K562 (cell line): ENCODE measurements around the gene EEF2K. TPM values are rescaled to one million over a fixed set of nuclear protein-coding genes. Genes with fewer than 3 reads are reported as not detected.

Experiments
- AFF1 ChIP-seq, 2 experiments: fragments of 450-650 bp; IDR thresholded peaks; 2 replicates each; pipeline ENCODE4 v1.6.1; 2018; ENCODE audit warnings: mild to moderate bottlenecking in 2 of 2, low read depth in 1 of 2; ENCODE audit not compliant: partially characterized antibody in 2 of 2
- DEAF1 ChIP-seq: fragments of 450-650 bp; formaldehyde crosslinking; IDR thresholded peaks from 2 replicates; pipeline ENCODE4 v1.4.0; 2020; ENCODE audit warnings: mild to moderate bottlenecking, moderate library complexity
- HDAC3 ChIP-seq: fragments of 450-650 bp; IDR thresholded peaks from 2 replicates; pipeline ENCODE4 v1.6.1; 2018; ENCODE audit warnings: borderline replicate concordance, mild to moderate bottlenecking, moderate library complexity; ENCODE audit not compliant: partially characterized antibody
- KLF16 ChIP-seq: IDR thresholded peaks from 2 replicates; pipeline ENCODE4 v1.6.1; 2016; ENCODE audit warnings: antibody characterized with exemption
- RAD21 ChIP-seq, 2 experiments: fragments of 250-450 bp in 1 of 2; fragments of 450-650 bp in 1 of 2; sonication (Bioruptor Pico) in 1 of 2; formaldehyde crosslinking in 1 of 2; IDR thresholded peaks in 1 of 2; conservative IDR thresholded peaks in 1 of 2; 2 replicates each; pipeline versions ENCODE4 v1.4.0 to v1.8.0; 2020 to 2022; ENCODE audit warnings: mild to moderate bottlenecking in 2 of 2, moderate library complexity in 1 of 2
- TEAD1 ChIP-seq, 2 experiments: fragments of 450-650 bp in 1 of 2; sonication (generic) in 1 of 2; formaldehyde crosslinking; IDR thresholded peaks; 2 replicates each; pipeline versions ENCODE4 v1.4.0 to v1.8.0; 2020 to 2022; ENCODE audit warnings: mild to moderate bottlenecking in 2 of 2, missing genetic modification reagents in 1 of 2
- ZNF511 ChIP-seq: sonication (generic); formaldehyde crosslinking; IDR thresholded peaks from 2 replicates; pipeline ENCODE4 v1.8.0; 2022; ENCODE audit warnings: mild to moderate bottlenecking, missing genetic modification reagents
- ZNF583 ChIP-seq: fragments of 250-450 bp; sonication (Bioruptor Pico); IDR thresholded peaks from 2 replicates; pipeline ENCODE4 v1.4.0; 2020
- polyA plus RNA-seq, 8 experiments: library from polyadenylated mRNA; depleted of rRNA in 4 of 8; stranded (reverse) in 5 of 8; unstranded in 3 of 8; fragments of >200 nt; fragmentation: Nextera tagmentation in 2 of 8; fragmentation: Illumina TruSeq in 1 of 8; extraction: Ambion mirVana in 2 of 8; extraction: Trizol in 1 of 8; gene quantifications; 2 replicates each; pipeline versions ENCODE4 v1.2.1 to v1.2.3, GENCODE V29; 2011 to 2014; ENCODE audit warnings: inconsistent platforms in 1 of 8, missing spikeins in 1 of 8
- total RNA-seq, 7 experiments: library from RNA; depleted of rRNA in 6 of 7; stranded (reverse); fragments of >200 nt in 6 of 7; fragmentation: Illumina TruSeq in 2 of 7; extraction: Trizol in 2 of 7; gene quantifications; 2 replicates each; pipeline versions ENCODE4 v1.2.1 to v1.2.3, GENCODE V29; 2011 to 2021; ENCODE audit warnings: low replicate concordance in 1 of 7
- TF ChIP-seq, protein P1 (sequence below): fragments of 250-450 bp; sonication (Bioruptor Pico); IDR thresholded peaks from 2 replicates; pipeline ENCODE4 v1.5.0; 2021; ENCODE audit warnings: mild to moderate bottlenecking, borderline replicate concordance
- TF ChIP-seq, protein P2 (sequence below): fragments of 250-450 bp; sonication (Bioruptor Pico); IDR thresholded peaks from 2 replicates; pipeline ENCODE4 v1.4.0; 2020

EEF2K gene
- total and polyA plus RNA-seq, 9 of the 15 experiments (the other 6 are each of a cell fraction or from before 2014, with no cell fraction given) = 3.0 to 35.2 (median 12.2) TPM

- TF ChIP-seq ZNF583 (CRISPR knock-in tag) = no peak
- TF ChIP-seq ZNF511 (CRISPR knock-in tag) = peak; percentile 20; the same call in 1 of the 2 replicates
- TF ChIP-seq DEAF1 (CRISPR knock-in tag) = peak; percentile 89
- TF ChIP-seq AFF1 (IDR thresholded peaks at IDR 0.05; ENCODE audit: low read depth in 1 of 2, partially characterized antibody in 2 of 2) = peak in 1 of 2 experiments; percentile 57
- 0 out of 2 replicates have a peak, but pooled peaks have one; percentile 14 for TF ChIP-seq KLF16
- TF ChIP-seq TEAD1 (CRISPR knock-in tag; IDR thresholded peaks at IDR 0.05) = 0 out of 4 replicates have a peak, but pooled peaks of 1 of the 2 experiments have one; percentile 53
- TF ChIP-seq HDAC3 = peak; percentile 30
- TF ChIP-seq RAD21 (CRISPR knock-in tag; conservative IDR thresholded peaks at IDR 0.05 in 1 of 2, IDR thresholded peaks at IDR 0.05 in 1 of 2) = peak; percentile 88
- TF ChIP-seq, protein P1, sequence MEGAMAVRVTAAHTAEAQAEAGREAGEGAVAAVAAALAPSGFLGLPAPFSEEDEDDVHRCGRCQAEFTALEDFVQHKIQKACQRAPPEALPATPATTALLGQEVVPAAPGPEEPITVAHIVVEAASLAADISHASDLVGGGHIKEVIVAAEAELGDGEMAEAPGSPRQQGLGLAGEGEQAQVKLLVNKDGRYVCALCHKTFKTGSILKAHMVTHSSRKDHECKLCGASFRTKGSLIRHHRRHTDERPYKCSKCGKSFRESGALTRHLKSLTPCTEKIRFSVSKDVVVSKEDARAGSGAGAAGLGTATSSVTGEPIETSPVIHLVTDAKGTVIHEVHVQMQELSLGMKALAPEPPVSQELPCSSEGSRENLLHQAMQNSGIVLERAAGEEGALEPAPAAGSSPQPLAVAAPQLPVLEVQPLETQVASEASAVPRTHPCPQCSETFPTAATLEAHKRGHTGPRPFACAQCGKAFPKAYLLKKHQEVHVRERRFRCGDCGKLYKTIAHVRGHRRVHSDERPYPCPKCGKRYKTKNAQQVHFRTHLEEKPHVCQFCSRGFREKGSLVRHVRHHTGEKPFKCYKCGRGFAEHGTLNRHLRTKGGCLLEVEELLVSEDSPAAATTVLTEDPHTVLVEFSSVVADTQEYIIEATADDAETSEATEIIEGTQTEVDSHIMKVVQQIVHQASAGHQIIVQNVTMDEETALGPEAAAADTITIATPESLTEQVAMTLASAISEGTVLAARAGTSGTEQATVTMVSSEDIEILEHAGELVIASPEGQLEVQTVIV (CRISPR knock-in tag) = no peak
- TF ChIP-seq, protein P2, sequence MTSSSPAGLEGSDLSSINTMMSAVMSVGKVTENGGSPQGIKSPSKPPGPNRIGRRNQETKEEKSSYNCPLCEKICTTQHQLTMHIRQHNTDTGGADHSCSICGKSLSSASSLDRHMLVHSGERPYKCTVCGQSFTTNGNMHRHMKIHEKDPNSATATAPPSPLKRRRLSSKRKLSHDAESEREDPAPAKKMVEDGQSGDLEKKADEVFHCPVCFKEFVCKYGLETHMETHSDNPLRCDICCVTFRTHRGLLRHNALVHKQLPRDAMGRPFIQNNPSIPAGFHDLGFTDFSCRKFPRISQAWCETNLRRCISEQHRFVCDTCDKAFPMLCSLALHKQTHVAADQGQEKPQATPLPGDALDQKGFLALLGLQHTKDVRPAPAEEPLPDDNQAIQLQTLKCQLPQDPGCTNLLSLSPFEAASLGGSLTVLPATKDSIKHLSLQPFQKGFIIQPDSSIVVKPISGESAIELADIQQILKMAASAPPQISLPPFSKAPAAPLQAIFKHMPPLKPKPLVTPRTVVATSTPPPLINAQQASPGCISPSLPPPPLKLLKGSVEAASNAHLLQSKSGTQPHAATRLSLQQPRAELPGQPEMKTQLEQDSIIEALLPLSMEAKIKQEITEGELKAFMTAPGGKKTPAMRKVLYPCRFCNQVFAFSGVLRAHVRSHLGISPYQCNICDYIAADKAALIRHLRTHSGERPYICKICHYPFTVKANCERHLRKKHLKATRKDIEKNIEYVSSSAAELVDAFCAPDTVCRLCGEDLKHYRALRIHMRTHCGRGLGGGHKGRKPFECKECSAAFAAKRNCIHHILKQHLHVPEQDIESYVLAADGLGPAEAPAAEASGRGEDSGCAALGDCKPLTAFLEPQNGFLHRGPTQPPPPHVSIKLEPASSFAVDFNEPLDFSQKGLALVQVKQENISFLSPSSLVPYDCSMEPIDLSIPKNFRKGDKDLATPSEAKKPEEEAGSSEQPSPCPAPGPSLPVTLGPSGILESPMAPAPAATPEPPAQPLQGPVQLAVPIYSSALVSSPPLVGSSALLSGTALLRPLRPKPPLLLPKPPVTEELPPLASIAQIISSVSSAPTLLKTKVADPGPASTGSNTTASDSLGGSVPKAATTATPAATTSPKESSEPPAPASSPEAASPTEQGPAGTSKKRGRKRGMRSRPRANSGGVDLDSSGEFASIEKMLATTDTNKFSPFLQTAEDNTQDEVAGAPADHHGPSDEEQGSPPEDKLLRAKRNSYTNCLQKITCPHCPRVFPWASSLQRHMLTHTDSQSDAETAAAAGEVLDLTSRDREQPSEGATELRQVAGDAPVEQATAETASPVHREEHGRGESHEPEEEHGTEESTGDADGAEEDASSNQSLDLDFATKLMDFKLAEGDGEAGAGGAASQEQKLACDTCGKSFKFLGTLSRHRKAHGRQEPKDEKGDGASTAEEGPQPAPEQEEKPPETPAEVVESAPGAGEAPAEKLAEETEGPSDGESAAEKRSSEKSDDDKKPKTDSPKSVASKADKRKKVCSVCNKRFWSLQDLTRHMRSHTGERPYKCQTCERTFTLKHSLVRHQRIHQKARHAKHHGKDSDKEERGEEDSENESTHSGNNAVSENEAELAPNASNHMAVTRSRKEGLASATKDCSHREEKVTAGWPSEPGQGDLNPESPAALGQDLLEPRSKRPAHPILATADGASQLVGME (CRISPR knock-in tag) = no peak
Observed at GRCh38 chr16:22195695-22196558, 10.2 kb upstream of the EEF2K start (continued).
